IPS DF 19.7 (cell line): ENCODE results near the gene MRPL27.

Experiments
- DNase-seq: peaks from one replicate; pipeline ENCODE4 v3.0.0-alpha.2; 2013; ENCODE audit warnings: low read depth, low spot score

MRPL27 gene

GRCh38 chr17:50386510-50386909, 13.5 kb upstream of the MRPL27 start:
- DNase-seq: no peak

GRCh38 chr17:50382931-50383330, 9.9 kb upstream of the MRPL27 start:
- DNase-seq: no peak

DNA sequence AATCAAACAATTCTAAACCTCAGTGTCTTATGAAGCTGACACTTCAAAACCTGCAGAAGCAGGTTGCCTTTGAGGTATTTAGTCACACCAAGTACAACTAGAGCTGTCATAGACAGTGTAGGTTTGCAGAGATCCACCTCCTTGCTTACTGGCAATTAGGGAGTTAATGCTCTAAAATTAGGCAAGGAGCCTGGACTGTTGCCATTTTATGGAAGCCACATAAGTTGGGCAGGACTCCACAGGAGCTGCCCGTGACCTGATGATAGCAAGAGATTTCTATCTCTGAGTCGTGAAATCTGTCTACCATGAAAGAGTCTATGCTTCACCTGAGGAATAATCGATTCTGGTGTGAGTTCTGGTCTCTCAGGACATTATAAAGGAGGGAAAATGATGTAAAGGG, 8.9 kb upstream of the MRPL27 start:
- DNase-seq: no peak

GRCh38 chr17:50381260-50381815, 8.4 kb upstream of the MRPL27 start:
- DNase-seq: no peak

DNA sequence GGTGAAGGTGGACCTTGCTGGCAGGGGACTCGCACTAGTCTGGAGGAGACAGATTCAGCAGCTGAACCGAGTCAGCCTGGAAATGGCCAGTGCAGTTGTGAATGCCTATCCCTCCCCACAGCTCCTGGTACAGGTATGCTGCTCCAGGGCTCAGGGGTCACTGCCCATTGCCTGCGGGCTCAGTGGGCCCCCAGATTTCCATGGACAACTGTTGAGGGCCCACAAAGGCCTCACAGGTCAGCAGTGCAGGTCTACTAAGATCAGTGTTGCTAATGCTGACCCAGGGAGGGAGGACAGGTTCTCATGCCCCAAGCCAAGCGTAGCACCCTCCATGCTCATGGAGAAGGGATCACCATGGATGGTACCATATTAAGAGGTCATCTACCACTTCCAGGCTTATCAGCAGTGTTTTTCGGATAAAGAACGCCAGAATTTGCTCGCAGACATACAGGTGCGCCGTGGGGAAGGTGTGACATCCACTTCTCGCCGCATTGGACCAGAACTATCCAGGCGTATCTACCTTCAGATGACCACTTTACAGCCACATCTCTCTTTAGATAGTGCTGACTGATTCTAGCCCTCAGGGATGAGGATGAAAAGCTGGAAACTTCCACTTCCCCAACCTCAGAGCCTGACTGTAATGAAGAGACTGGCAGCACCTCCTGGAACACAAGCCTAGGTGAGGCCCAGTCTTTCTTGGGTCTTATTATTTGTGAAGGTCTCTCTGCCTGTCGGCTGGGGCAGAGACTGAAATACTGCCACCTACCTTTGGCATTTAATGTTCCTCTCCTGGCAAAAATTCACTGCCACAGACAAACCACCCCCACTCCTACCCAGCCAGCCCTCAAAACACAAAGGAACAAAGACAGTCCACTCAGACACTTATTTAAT, 7.6 kb upstream of the MRPL27 start:
- no peak for DNase-seq

DNA sequence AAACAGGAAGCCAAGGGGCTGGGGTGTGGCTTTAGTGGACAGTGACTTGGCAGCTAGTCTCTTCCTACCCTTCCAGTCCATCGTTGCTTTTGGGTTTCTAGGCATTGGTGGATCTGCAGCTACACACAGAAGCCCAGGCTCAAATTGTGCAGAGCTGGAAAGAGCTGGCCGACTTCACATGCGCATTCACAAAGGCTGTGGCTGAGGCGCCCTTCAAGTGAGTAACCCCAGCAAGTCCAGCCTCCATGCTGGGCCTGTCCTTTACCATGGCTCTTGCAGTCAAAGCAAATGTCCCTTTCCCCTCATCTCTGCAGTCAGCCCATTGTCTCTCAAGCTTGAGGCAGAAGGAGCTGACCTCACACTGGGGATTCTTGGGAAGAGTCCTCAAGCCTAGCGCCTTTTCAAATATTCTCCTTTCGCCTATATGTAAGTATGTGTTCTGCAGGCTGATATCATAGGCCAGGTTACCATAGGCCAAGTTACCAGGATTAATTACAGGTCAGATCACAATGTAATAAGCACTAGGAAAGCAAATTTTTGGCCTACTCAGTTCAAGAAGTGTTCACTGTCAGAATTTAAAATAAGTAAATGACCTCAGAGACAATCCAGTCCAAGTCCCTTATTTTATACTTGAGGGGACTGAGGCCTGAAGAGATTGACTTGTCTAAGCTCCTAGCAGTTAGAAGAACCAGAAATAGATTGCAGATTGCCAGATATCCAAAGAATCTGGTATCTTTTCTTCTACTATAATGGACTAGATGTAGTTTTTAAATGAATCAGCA, 6.6 kb upstream of the MRPL27 start:
- DNase-seq: no peak

GRCh38 chr17:50375858-50376538, 3.0 kb upstream of the MRPL27 start:
- DNase-seq: no peak

GRCh38 chr17:50373705-50374104, 721 bp upstream of the MRPL27 start:
- DNase-seq: no peak

DNA sequence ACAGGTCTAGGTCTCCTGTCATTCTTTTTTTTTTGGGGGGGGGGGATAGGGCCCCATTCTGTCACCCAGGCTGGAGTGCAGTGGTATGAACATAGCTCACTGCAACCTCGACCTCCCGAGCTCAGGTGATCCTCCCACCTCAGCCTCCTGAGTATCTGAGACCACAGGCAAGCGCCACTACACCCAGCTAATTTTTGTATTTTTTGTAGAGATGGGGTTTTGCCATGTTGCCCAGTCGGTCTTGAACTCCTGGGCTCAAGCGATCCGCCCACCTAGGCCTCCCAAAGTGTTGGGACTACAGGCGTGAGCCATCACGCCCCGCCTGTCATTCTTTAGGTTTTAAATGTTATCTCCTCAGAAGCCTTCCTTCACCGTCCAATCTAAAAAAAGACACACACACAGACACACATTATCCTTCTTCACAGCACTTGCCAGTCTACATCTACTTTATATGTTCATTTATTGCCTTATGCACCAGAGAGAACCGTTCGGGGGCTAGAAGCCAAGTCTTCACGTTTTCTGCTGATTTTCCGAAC, 694 bp downstream of the MRPL27 start:
- no peak for DNase-seq

DNA sequence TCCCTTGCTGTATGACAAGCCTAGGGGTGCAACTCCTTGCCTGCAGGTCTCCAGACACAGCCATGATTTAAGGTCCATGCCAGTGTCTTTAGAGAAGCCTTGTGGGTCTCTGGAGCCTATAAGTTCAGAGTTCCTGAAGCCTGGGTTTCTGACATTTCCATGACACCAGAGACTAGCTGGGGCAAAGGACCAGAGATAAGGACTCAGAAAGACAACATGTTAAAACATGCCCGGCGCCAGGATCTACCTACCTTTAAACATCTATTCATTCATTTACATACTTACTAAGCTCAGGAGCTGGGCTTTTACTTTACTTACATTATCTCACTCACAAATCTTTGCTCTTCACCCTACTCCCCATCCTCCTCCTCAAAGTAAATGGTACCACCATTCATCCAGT, 1.5 kb downstream of the MRPL27 start:
- no peak for DNase-seq

- DNase-seq: no peak
Measured at GRCh38 chr17:50370052-50370451, 2.9 kb downstream of the MRPL27 start.

- DNase-seq: no peak
Measured at GRCh38 chr17:50367401-50367800, 5.6 kb downstream of the MRPL27 start.

DNA sequence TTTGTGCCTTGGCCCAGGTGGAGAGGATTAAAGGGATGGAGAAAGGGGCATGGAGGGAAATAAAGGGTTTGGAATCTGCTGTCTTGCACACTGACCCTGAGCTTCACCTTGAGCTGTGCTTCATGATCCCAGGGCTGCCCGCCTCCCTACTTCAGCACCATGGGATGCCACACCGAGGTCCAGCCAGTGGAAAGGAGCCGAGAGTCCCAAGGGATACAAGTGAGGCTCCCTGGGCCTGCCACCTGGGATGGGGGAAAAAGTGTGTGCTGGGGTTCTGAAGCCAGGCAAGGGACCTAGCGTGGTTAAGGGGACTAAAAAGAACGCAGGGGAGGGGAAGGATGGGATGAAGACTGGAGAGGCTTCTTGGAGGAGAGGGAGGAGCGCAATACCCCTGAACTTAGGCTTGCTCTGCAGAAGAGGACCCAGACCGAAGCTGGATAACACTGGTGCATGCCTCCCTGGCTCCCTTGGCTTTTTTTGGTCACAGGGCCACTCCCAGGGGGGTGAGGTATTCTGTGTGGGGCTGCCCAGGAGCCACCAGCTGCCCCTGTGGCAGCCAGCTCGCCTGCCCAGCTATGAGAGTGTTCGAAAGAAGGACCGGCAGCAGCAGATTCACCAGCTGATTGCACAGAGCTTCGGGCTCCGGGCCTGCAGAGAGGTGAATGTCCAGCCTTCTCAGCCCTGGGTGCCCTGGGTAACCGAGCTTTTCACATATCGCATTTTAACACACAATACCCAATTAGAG, 7.2 kb downstream of the MRPL27 start:
- no peak for DNase-seq

GRCh38 chr17:50365165-50365564, 7.8 kb downstream of the MRPL27 start:
- no peak for DNase-seq

DNA sequence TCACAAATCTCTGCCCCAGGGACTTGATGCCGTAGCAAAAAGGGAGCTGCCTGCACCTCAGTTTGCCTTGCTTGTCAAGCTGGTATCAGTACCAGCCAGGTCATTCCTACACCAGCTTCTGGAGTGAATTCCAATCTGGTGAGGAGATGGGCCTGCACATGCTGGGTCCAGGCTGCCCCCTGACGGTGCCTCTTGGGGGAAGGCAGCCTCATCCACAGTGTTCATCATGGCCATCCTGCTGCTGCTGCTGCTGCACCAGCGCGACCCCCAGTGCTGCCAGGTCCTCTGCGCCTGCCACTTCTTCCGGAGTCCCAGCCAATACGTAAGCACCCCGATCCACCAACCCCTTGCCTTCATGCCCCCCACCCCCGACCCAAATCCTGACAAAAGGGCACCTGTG, 8.3 kb downstream of the MRPL27 start:
- no peak for DNase-seq

DNA sequence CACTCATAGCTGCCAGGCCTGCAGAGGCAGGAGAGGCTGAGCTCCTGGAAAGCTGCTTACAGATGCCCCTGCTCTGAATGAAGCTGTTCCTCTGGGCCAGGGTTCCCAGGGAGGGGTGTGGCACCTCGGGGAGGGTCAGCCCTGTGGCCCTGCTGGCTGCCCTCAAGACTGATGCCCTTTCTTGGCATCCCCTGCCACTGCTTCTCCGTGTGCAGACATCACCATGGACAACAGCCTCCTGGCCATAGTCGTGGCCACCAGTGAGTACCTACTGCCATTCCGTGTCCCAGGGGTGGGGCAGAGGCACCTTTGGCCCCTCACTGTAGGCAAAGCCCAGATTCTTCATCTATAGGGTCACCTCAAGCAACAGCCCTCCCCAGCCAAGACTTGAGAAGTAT, 8.9 kb downstream of the MRPL27 start:
- DNase-seq: no peak

- DNase-seq: peak; percentile 91
Measured at GRCh38 chr17:50363217-50364060, 9.5 kb downstream of the MRPL27 start.

GRCh38 chr17:50362661-50363060, 10.3 kb downstream of the MRPL27 start:
- DNase-seq: no peak

DNA sequence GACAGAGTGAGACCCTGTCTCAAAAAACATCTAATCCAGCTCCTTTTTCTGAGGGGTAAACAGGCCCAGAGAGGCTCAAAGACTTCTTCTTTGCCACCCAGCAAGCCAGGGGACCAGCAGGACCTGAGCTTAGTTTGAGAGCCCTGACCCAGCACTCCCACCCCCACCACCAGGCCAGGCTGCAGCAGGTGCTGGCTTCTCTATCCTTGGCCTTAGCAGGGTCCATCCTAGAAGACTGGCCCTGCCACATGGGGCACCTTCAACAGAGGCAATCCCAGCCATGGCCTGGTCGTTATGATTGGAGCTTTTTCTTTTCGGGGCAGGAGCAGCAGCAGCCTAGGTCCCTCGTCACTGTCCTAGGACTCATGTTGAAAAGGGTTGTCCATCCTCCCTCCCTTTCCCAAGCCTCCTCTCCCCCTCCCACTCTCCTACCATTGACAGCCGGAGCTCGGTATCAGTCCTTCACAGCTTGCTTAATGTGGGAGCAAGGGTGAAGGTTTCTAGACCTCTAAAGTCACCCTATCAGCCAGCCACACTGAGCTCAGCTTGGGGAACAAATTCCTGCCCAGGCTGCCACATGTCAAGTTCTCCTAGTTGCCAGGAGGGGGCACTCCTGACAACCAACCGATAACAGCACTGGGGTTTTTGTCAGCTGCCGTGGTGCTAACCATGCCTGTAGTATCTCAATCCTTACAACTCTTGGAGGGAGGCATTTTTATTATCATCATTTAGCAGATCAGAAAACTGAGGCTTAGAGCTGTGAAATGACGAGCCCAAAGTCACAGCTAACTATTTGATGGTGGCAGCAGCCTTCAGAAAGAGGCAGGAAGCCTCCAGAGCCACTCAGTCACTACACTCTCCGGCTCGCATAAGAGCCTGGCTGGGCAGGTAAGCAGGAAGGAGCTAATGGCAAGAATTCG, 11.2 kb downstream of the MRPL27 start:
- DNase-seq: no peak
